ENCODE data around the gene KANTR.

DNA sequence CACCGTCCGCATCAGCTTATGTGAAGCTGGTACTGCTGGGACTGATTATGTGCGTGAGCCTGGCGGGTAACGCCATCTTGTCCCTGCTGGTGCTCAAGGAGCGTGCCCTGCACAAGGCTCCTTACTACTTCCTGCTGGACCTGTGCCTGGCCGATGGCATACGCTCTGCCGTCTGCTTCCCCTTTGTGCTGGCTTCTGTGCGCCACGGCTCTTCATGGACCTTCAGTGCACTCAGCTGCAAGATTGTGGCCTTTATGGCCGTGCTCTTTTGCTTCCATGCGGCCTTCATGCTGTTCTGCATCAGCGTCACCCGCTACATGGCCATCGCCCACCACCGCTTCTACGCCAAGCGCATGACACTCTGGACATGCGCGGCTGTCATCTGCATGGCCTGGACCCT is 17.3 kb upstream of the KANTR start:
- no peak for TF ChIP-seq CTCF (IDR thresholded peaks at IDR 0.05)
- TF ChIP-seq POLR2AphosphoS5 (IDR thresholded peaks at IDR 0.05; ENCODE audit: low read depth, low read length) = no peak
- no peak for TF ChIP-seq SIN3A (IDR thresholded peaks at IDR 0.05; ENCODE audit: borderline replicate concordance, insufficient read depth, low read depth, low read length)
- TF ChIP-seq, protein P1, sequence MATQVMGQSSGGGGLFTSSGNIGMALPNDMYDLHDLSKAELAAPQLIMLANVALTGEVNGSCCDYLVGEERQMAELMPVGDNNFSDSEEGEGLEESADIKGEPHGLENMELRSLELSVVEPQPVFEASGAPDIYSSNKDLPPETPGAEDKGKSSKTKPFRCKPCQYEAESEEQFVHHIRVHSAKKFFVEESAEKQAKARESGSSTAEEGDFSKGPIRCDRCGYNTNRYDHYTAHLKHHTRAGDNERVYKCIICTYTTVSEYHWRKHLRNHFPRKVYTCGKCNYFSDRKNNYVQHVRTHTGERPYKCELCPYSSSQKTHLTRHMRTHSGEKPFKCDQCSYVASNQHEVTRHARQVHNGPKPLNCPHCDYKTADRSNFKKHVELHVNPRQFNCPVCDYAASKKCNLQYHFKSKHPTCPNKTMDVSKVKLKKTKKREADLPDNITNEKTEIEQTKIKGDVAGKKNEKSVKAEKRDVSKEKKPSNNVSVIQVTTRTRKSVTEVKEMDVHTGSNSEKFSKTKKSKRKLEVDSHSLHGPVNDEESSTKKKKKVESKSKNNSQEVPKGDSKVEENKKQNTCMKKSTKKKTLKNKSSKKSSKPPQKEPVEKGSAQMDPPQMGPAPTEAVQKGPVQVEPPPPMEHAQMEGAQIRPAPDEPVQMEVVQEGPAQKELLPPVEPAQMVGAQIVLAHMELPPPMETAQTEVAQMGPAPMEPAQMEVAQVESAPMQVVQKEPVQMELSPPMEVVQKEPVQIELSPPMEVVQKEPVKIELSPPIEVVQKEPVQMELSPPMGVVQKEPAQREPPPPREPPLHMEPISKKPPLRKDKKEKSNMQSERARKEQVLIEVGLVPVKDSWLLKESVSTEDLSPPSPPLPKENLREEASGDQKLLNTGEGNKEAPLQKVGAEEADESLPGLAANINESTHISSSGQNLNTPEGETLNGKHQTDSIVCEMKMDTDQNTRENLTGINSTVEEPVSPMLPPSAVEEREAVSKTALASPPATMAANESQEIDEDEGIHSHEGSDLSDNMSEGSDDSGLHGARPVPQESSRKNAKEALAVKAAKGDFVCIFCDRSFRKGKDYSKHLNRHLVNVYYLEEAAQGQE (IDR thresholded peaks at IDR 0.05; ENCODE audit: insufficient read depth in 1 of 2, low read depth in 2 of 2, low read length in 1 of 2) = no peak
- TF ChIP-seq TCF7L2 (IDR thresholded peaks at IDR 0.05; ENCODE audit: low read depth, low read length) = no peak
